ENCODE data around the gene KRTAP2-1.
"Not testable (repeated sequence)": the region's sequence is repeated elsewhere in the genome, so short reads cannot be mapped to it uniquely, and the experiment has no call there.

Gene KRTAP2-1

GRCh38 chr17:41046735-41047465, at the start of gene KRTAP2-1:
Gene KRTAP2-1, minus strand, starts transcription at chr17:41047316. Its CDS starts 49 bp downstream, at chr17:41047267.
- not testable (repeated sequence) for DNase-seq

GRCh38 chr17:41096055-41096454, 48.9 kb upstream of the KRTAP2-1 start:
- no peak for DNase-seq

GRCh38 chr17:41088760-41089352, 41.7 kb upstream of the KRTAP2-1 start:
- DNase-seq, result not testable (repeated sequence)

- DNase-seq, result not testable (repeated sequence)
These were observed 37.2 kb upstream of the KRTAP2-1 start, which contains the start of gene KRTAP4-7 for GRCh38 chr17:41084100-41084856. Gene KRTAP4-7, plus strand, starts transcription at chr17:41084150. Its CDS starts 57 bp downstream, at chr17:41084207.

GRCh38 chr17:41083427-41083826, 36.3 kb upstream of the KRTAP2-1 start:
- DNase-seq, result not testable (repeated sequence)

- peak; percentile 78 for DNase-seq
These were observed 35.5 kb upstream of the KRTAP2-1 start for GRCh38 chr17:41082626-41083025.

GRCh38 chr17:41076788-41077187, 29.7 kb upstream of the KRTAP2-1 start:
- DNase-seq, result no peak

GRCh38 chr17:41073676-41074075, 26.6 kb upstream of the KRTAP2-1 start:
- DNase-seq, result no peak

GRCh38 chr17:41071606-41072360, 24.7 kb upstream of the KRTAP2-1 start:
- DNase-seq, result no peak

- DNase-seq, result no peak
These were observed 21.9 kb upstream of the KRTAP2-1 start for GRCh38 chr17:41069031-41069430.

- no peak for DNase-seq
These were observed 20.2 kb upstream of the KRTAP2-1 start for GRCh38 chr17:41067281-41067680.

- peak; percentile 94 for DNase-seq
These were observed 18.9 kb upstream of the KRTAP2-1 start, which contains the start of gene KRTAP2-4 for GRCh38 chr17:41065829-41066624. Gene KRTAP2-4, minus strand, starts transcription at chr17:41065879. Its CDS starts 34 bp downstream, at chr17:41065845.

GRCh38 chr17:41065016-41065689, 18.0 kb upstream of the KRTAP2-1 start:
- not testable (repeated sequence) for DNase-seq

- no peak for DNase-seq
These were observed 17.2 kb upstream of the KRTAP2-1 start for GRCh38 chr17:41064301-41064700.

GRCh38 chr17:41063449-41063848, 16.3 kb upstream of the KRTAP2-1 start:
- no peak for DNase-seq

- peak; percentile 91 for DNase-seq
These were observed 14.8 kb upstream of the KRTAP2-1 start for GRCh38 chr17:41061964-41062363.

- peak; percentile 84 for DNase-seq
These were observed 13.0 kb upstream of the KRTAP2-1 start, which contains the start of gene KRTAP2-3 for GRCh38 chr17:41060052-41060604. Gene KRTAP2-3, minus strand, starts transcription at chr17:41060114. Its CDS starts 64 bp downstream, at chr17:41060050.

GRCh38 chr17:41059276-41060051, 12.3 kb upstream of the KRTAP2-1 start:
- peak; percentile 80 for DNase-seq

- no peak for DNase-seq
These were observed 11.6 kb upstream of the KRTAP2-1 start for GRCh38 chr17:41058741-41059140.

- DNase-seq, result no peak
These were observed 10.4 kb upstream of the KRTAP2-1 start for GRCh38 chr17:41057547-41057946.
